Glomerular endothelial cell (primary cell): ENCODE measurements around the gene LRP8. TPM values are rescaled to one million over a fixed set of nuclear protein-coding genes. Genes with fewer than 3 reads are reported as not detected.

Experiments
- DNase-seq: peaks from one replicate; pipeline ENCODE4 v3.0.0-alpha.2; 2011; ENCODE audit warnings: low read depth, low spot score; ENCODE audit errors: extremely low read depth
- total RNA-seq: library from RNA; depleted of rRNA; stranded (reverse); fragments of >200 nt; gene quantifications from 2 replicates; pipeline ENCODE4 v1.2.3, GENCODE V29; 2015

Gene LRP8
- total RNA-seq, 1 donor from 2014 or later, result 18.2 TPM

- DNase-seq, result no peak
These were observed 33.7 kb upstream of the LRP8 start for GRCh38 chr1:53361541-53361961.

DNA sequence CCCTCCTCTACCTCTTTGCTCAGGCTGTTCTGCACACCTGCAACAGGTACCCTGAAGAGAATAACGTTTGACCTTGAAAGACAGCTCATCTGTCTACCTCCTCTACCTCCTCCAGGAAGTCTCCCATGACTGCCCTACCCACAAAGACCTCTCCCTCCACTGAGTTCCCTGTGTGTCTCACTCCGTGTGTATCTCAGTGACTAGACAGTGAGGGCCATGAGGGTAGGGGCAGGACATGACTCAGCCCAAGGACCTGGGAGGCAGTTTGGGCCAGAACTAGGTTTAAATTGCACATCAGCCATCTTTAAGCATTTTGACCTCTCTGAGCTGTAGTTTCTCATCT lies 32.0 kb upstream of the LRP8 start:
- no peak for DNase-seq

GRCh38 chr1:53359225-53359933 lies 31.5 kb upstream of the LRP8 start:
- no peak for DNase-seq

DNA sequence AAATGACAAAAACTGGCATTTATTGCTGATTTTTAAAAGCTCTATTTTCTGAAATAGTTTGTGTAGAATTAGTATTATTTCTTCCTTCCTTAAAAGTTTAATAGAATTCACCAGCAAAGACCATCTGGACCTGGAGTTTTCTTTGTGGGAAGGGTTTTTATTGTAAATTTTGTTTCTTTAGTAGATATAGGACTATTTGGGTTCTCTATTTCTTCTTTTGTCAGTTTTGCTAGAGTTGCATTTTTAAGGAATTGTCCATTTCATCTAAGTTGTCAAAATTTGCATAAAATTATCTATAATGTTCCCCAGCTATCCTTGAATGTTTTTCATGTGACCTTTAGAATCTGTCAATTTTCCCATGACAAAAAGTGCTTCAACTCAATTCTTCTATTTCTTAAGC lies 28.8 kb upstream of the LRP8 start:
- no peak for DNase-seq

GRCh38 chr1:53354119-53354518 lies 26.2 kb upstream of the LRP8 start:
- no peak for DNase-seq

- DNase-seq, result no peak
These were observed 24.7 kb upstream of the LRP8 start for GRCh38 chr1:53352561-53352960.

DNA sequence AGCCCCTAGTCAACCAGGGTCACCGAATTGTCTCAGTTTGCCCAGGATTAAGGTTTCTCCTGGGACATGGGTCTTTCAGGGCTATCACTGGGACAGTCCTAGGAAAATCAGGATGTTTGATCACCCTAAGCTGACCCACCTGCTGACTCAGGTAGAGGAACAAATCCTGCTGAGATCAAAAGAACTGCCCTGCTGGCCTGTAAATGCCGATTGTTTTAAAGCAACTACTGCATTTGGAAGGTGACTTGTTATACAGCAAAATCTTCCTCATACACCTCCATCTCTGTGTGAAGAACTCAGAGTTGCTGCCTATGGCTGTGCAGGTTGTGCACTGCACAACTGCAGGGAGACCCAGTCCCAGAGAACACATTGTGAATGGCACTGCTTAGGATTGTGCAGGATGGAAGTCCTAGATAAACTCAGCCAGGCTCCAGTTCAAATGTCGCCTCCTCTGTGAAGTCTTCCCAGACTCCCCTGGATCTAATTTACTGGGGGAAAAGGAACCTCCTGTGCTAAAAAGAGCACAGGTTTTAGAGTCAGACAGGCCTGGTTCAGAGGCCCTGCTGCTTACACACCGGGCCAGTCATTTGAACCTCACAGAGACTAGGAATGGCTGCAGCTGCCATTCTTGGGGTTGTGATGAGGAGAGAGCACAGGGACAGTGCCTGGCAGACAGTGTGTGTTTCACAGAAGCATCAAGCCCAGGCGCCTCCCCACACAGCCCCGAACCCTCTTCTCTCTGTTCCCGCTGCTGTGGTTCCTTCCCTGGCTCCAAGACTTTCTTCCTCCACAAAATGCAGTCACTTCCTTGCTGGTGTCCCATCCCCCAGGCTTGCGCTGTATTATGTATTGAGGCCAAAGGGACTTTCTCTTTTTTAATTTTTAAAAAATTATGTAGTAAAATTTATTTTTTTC lies 23.2 kb upstream of the LRP8 start:
- no peak for DNase-seq

DNA sequence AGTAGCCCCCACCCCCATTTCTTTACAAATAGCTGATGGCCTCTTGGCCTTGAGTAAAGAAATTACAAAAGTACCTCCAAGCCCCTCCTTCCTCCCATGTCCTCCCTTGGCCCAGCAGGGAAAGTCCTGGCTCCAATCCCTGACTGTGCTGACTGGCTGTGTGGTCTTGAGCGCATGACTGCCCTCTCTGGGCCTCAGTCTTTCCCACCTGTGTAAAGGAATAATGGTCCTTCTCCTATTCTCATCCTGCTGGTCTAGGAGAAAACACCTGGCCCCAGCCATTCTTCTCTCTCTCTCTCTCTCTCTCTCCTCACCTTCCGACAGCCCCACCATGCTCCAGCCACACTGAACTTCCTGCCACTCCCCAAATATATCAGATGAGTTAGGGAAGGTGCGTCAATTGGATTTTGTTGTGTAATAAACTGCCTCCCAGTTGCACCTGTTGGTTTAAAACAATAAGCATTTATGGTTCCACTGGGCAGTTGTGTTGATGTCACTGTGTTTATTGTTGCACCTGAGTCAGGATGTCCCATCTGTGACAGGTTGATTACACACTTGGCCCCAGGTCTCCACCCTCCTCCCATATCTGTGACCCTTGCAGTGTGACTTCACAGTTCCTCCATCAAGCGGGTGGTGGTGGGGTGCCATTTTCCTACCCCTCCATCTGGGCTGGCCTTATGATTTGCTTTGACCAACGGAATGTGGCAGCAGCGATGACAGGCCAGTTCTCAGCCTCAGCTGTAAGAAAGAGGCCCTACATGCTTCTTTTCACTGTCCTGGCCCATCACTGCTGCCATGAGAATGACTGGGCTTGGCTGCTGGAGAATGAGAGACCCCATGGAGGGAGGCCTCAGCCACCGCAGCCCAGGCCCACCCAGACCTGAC lies 22.3 kb upstream of the LRP8 start:
- DNase-seq, result no peak

- no peak for DNase-seq
These were observed 21.5 kb upstream of the LRP8 start for GRCh38 chr1:53349369-53349835.

DNA sequence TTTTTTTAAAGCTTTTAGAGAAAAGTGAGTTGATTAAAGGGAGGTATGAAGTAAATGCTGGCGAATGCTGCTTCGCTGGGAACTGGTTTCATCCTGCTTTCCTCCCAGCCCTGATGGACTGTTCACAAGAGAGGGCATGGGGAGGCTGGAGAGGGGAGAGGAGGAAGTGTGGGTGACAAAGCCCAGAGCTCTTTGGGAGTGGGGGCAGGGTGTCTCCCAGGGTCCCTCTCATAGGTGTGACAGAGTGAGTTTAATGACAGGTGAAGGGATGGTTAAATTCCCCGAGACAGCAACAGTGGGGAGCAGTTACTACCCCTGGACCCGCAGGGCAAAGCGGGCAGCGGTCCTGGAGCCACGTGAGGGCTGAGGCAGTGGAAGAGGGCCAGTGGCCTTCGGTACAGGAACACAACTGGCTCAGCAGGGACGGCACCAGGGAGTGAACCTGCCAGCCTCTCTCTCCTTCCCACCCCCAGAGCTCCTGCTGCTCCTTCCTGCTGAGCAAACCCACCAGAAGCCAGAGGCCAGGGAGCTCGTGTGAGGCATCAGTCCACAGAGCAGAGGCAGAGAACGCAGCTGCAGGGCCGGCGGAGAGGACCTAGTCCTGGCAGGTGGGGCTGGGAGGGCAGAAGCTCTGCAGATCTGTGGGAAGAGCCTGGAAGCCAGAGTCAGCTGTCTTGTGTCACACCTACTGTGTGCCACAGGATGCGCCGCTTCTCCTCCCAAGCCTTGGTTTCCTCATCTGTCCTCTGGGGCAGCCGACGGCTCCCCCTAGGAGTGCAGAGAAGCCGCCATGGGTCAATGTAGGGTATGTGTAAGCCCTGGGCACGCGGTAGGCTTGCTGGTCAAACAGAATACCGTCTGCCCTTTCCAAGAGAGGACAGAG lies 20.9 kb upstream of the LRP8 start:
- no peak for DNase-seq

DNA sequence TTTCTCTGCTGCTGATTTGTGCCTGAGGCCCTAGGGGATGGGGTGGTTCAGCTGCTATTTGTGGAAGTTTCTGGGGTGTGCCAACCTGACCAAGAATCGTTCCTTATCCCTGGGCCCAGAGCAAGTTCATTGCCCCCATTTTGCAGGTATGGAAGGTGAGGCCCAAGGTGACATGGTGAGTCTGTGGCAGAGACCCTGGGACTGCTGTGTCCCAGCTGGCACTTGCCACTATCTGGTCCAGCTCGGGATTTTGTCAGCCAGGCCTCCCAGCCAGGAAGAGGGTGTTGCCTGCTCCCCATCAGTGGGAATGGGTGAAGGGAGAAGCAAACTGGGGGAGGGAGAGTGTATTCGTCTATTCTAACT lies 18.9 kb upstream of the LRP8 start:
- no peak for DNase-seq

- DNase-seq, result no peak
These were observed 18.3 kb upstream of the LRP8 start for GRCh38 chr1:53345996-53346813.

DNA sequence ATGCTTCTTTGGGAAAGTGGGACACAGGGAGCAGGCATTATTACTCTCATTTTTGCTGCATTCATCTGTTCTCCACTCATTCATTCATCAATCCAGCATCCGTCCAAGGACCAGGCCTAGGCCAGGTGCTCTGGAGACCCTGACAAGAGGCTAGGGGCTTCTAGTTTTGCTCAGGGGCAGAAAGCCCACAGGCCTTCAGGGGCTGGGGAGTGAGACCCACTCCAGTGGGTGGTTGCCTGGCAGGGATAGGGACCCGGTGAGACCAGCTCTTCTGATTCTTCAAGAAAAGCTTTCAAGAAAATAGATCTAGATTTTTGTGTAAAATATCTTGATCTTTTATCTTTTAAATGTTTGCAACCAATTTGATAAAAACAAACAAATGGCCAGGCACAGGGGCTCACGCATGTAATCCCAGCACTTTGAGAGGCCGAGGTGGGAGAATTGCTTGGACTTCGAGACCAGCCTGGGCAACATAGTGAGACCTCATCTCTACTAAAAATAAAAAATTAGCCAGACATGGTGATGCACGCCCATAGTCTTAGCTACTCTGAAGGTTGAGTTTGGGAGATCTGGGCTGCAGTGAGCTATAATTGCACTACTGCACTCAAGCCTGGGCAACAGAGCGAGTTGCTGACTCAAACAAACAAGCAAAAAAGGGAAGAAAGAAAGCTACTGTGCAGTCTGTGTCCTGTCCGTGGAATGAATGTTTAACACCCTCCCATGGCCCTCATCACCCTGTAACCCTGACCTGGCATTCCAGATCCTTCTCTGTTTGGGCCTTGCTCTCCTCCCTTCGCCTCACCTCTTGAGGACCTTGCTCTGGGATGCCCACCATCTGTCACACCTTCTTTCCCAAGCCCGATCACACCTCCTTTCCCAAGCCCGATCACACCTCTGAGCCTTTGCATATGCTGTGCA lies 17.3 kb upstream of the LRP8 start:
- DNase-seq, result no peak

DNA sequence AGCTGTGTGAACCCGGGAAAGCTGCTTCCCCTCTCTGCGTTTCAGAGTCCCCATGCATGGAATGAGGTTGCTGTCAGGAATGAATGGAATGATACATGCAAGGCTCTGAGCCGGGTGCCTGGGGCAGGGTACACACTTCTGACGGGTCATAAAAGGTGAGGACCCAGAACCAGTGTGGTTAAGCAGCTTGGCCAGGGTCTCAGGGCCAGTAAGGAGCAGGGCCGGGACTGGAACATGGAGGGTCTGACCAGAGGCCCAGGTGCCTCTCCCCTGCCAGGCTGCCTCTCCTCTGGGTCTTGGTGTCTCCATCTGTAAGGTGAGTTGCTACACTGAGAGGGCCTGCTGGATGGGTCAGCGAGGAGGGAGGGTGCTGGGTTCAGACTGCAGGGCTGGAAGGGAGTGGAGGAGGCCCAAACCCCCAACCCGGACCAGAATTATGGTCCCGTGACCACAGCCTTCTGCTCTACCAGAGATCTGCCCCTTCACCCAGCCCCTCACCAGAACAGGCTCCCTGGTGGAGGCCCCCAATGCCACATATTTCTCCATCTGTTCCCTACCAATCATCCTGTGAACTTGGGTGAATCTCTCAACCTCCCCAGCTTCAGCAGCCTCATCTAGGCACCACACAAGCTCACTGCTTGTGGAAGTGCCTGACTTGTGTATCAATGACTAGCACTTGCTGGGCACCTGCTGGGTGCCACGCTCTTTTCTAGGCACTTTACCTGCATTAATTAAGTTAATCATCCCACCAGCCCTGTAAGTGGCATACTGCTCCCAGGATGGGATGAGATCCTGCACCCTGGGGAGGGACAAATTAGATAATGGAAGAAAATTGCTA lies 16.2 kb upstream of the LRP8 start:
- DNase-seq, result no peak

- no peak for DNase-seq
These were observed 15.0 kb upstream of the LRP8 start for GRCh38 chr1:53342735-53343470.

DNA sequence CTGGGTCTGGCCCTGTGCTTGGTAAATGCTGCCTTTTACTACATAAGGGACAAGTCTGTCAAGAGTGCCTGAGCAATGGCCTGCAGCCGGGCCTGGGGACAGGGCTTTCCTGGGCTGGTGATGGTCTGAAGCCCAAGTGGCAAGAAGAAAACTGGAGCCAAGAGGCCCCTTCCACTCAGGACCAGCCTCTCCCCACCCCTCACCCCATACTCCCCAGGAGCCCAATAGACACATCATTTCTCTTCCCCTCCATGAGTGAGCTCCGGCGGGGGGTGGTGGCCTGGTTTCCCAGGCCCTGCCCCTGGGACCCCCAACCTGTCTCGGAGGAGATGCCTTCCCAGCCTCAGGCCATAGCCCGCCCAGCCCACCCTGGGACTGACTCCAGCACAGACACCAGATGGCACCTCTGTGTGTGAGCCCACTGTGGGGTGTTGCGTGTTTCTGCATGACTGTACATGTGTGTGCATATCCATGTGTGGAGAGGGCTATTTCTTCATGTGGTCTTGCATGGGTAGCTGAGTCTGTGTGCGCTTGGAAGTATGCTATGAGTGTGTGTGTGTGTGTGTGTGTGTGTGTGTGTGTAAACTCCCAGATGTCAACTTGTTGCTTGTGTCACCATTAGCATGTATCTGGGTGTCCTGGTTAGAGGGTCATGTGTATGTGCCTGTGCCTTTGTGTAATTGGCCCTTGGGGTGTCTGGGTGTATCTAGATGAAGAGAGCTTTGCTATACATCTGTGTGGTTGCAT lies 14.3 kb upstream of the LRP8 start:
- no peak for DNase-seq
